Hepatocyte (in vitro differentiated cells): ENCODE results near the gene NEFH. TPM values are rescaled to one million over a fixed set of nuclear protein-coding genes. Genes with fewer than 3 reads are reported as not detected.

ENCODE experiments used
- DNase-seq: peaks from one replicate; pipeline ENCODE4 v3.0.0-alpha.2; 2016; ENCODE audit warnings: low spot score
- H2AFZ ChIP-seq: fragments of 200-600 bp; sonication (generic); 2 replicates; pipeline ENCODE4 v1.6.0; 2016; ENCODE audit warnings: antibody characterized with exemption, mild to moderate bottlenecking
- H3K27ac ChIP-seq: fragments of 200-600 bp; sonication (generic); 2 replicates; pipeline ENCODE4 v1.5.1; 2016; ENCODE audit warnings: mild to moderate bottlenecking
- H3K27me3 ChIP-seq: fragments of 200-600 bp; sonication (generic); 2 replicates; pipeline ENCODE4 v1.6.1; 2016
- H3K36me3 ChIP-seq: fragments of 200-600 bp; sonication (generic); replicated peaks from 2 replicates; pipeline ENCODE4 v1.5.1; 2016; ENCODE audit warnings: low read depth; ENCODE audit not compliant: insufficient read depth
- H3K4me1 ChIP-seq: fragments of 200-600 bp; sonication (generic); 2 replicates; pipeline ENCODE4 v1.5.1; 2016; ENCODE audit warnings: mild to moderate bottlenecking, moderate library complexity; ENCODE audit not compliant: insufficient read depth
- H3K4me2 ChIP-seq: fragments of 200-600 bp; sonication (generic); 2 replicates; pipeline ENCODE4 v1.6.0; 2016
- H3K4me3 ChIP-seq: fragments of 200-600 bp; sonication (generic); 2 replicates; pipeline ENCODE4 v1.5.1; 2016; ENCODE audit warnings: mild to moderate bottlenecking
- H3K79me2 ChIP-seq: fragments of 200-600 bp; sonication (generic); 2 replicates; pipeline ENCODE4 v1.6.0; 2017; ENCODE audit warnings: mild to moderate bottlenecking
- H3K9me2 ChIP-seq: fragments of 200-600 bp; sonication (generic); replicated peaks from 2 replicates; pipeline ENCODE4 v1.6.0; 2017; ENCODE audit warnings: mild to moderate bottlenecking; ENCODE audit not compliant: insufficient read depth
- H3K9me3 ChIP-seq: fragments of 200-600 bp; sonication (generic); 2 replicates; pipeline ENCODE4 v1.5.1; 2016; ENCODE audit warnings: low read depth, mild to moderate bottlenecking
- H4K20me1 ChIP-seq: fragments of 200-600 bp; sonication (generic); 2 replicates; pipeline ENCODE4 v1.6.0; 2016; ENCODE audit warnings: mild to moderate bottlenecking; ENCODE audit not compliant: insufficient read depth, poor library complexity, severe bottlenecking
- EZH2 ChIP-seq: fragments of 200-600 bp; sonication (generic); IDR thresholded peaks from 2 replicates; pipeline ENCODE4 v1.6.1; 2016; ENCODE audit warnings: antibody characterized with exemption, mild to moderate bottlenecking, borderline replicate concordance
- EZH2phosphoT487 ChIP-seq: fragments of 200-600 bp; sonication (generic); IDR thresholded peaks from one replicate; pipeline ENCODE4 v1.6.1; 2018; ENCODE audit warnings: antibody characterized with exemption, mild to moderate bottlenecking, low read depth, moderate library complexity; ENCODE audit not compliant: unreplicated experiment, severe bottlenecking
- WGBS: methylation state at CpG from one replicate; pipeline ENCODE4 v1.1.6; 2016; ENCODE audit warnings: low lambda C conversion rate; ENCODE audit errors: missing lambda C conversion rate; 5-methylcytosine and 5-hydroxymethylcytosine counted together
- polyA plus RNA-seq: library from polyadenylated mRNA; unstranded; fragments of >200 nt; fragmentation: Nextera tagmentation; extraction: Ambion mirVana; gene quantifications from 2 replicates; pipeline ENCODE4 v1.2.1, GENCODE V29; 2016
- total RNA-seq: library from RNA; depleted of rRNA; stranded (reverse); fragments of >200 nt; gene quantifications from 2 replicates; pipeline ENCODE4 v1.2.3, GENCODE V29; 2014
- TF ChIP-seq, protein P1 (sequence below): fragments of 200-600 bp; sonication (generic); IDR thresholded peaks from 2 replicates; pipeline ENCODE4 v1.5.1; 2016; ENCODE audit warnings: antibody characterized with exemption, mild to moderate bottlenecking; ENCODE audit not compliant: poor library complexity

Gene NEFH
- total and polyA plus RNA-seq, 2 experiments from 2014 or later, result 0.03 to 0.98 TPM

DNA sequence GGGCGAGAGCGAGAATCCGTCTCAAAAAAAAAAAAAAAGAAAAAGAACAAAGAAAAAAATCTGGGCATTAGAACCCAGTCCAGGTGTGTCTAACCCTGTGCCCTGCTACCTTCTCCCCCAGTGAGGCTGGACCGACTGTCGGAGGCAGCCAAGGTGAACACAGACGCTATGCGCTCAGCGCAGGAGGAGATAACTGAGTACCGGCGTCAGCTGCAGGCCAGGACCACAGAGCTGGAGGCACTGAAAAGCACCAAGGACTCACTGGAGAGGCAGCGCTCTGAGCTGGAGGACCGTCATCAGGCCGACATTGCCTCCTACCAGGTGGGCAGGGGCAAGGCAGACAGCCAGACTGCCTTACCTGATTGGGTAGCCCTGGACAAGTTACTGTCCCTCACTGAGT lies 3.2 kb downstream of the NEFH start:
- WGBS, result 92% methylated on average over 13 of the region's 13 CpGs
- H3K79me2 ChIP-seq, result no peaks in the 10 kb centered on the region
- peaks cover 46% of the 10 kb centered on the region for H3K27me3 ChIP-seq
- DNase-seq, result no peak
- H3K4me1 ChIP-seq, result peaks cover 14% of the 10 kb centered on the region
- H3K27ac ChIP-seq, result no peak overlapping the region
- H3K4me2 ChIP-seq, result no peak overlapping the region
- no peaks in the 10 kb centered on the region for H3K36me3 ChIP-seq
- TF ChIP-seq, protein P1, sequence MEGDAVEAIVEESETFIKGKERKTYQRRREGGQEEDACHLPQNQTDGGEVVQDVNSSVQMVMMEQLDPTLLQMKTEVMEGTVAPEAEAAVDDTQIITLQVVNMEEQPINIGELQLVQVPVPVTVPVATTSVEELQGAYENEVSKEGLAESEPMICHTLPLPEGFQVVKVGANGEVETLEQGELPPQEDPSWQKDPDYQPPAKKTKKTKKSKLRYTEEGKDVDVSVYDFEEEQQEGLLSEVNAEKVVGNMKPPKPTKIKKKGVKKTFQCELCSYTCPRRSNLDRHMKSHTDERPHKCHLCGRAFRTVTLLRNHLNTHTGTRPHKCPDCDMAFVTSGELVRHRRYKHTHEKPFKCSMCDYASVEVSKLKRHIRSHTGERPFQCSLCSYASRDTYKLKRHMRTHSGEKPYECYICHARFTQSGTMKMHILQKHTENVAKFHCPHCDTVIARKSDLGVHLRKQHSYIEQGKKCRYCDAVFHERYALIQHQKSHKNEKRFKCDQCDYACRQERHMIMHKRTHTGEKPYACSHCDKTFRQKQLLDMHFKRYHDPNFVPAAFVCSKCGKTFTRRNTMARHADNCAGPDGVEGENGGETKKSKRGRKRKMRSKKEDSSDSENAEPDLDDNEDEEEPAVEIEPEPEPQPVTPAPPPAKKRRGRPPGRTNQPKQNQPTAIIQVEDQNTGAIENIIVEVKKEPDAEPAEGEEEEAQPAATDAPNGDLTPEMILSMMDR, result no peak
- TF ChIP-seq EZH2phosphoT487 (no peak), EZH2 (no peak)
- H3K4me3 ChIP-seq, result no peak overlapping the region
- H3K9me3 ChIP-seq, result no peaks in the 10 kb centered on the region
- no peak overlapping the region for H2AFZ ChIP-seq
- H4K20me1 ChIP-seq, result no peaks in the 10 kb centered on the region
- no peaks in the 10 kb centered on the region for H3K9me2 ChIP-seq

DNA sequence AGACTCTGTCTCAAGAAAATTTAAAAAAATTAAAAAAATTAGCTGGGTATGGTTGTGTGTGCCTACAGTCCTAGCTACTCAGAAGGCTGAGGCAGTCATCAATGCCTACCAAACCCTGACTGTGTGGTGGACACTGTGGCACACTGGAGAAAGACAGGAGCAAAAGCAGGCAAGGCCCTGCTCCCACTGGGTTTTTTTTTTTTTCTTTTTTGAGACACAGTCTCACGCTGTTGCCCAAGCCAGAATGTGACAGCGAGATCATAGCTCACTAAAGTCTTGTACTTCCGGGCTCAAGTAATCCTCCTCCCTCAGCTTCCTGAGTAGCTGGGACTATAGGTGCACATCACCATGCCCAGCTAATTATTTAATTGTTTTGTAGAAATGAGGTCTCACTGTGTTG lies 4.6 kb downstream of the NEFH start:
- WGBS, result 96% methylated on average over 3 of the region's 3 CpGs
- DNase-seq, result no peak
- Histone ChIP-seq H3K4me3 (no peak overlapping the region), H3K27ac (no peak overlapping the region), H2AFZ (no peak overlapping the region), H3K9me2 (no peaks in the 10 kb centered on the region), H3K9me3 (no peaks in the 10 kb centered on the region), H3K79me2 (no peaks in the 10 kb centered on the region), H3K4me1 (peaks cover 14% of the 10 kb centered on the region), H3K36me3 (no peaks in the 10 kb centered on the region), H3K4me2 (no peak overlapping the region), H4K20me1 (no peaks in the 10 kb centered on the region), H3K27me3 (peaks cover 32% of the 10 kb centered on the region)
- TF ChIP-seq, protein P1, result no peak
- TF ChIP-seq EZH2phosphoT487 (no peak), EZH2 (no peak)

DNA sequence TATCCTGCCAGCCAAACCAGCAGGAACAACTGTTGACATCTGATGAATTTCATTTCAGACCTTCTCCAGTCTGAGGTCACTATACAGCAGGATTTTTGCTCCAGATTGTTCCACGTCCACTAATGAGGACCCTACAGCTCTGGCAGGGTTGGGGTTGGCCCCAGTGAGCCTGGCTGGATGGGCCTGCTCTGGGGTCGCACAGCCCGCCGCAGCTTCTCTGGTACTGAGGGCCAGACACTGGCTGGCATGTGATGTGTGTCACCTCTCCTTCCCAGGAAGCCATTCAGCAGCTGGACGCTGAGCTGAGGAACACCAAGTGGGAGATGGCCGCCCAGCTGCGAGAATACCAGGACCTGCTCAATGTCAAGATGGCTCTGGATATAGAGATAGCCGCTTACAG lies 5.4 kb downstream of the NEFH start:
- Histone ChIP-seq H4K20me1 (no peaks in the 10 kb centered on the region), H3K27ac (no peak overlapping the region), H3K79me2 (no peaks in the 10 kb centered on the region), H3K9me3 (no peaks in the 10 kb centered on the region), H3K4me2 (no peak overlapping the region), H2AFZ (no peak overlapping the region), H3K27me3 (peaks cover 24% of the 10 kb centered on the region), H3K4me3 (no peak overlapping the region), H3K36me3 (no peaks in the 10 kb centered on the region), H3K4me1 (peaks cover 8% of the 10 kb centered on the region), H3K9me2 (no peaks in the 10 kb centered on the region)
- WGBS, result 92% methylated on average over 8 of the region's 8 CpGs
- TF ChIP-seq EZH2phosphoT487, result no peak
- TF ChIP-seq EZH2, result no peak
- TF ChIP-seq, protein P1, result no peak
- DNase-seq, result no peak
